SK-N-SH treated with all-trans-retinoic acid at 6 μM for 48 hours (cell line): Measurements from ENCODE around the gene GPR75.

Experiments
- ATAC-seq: fragments of 200-7000 bp; cut with Tn5 transposase; 3 replicates; pipeline ENCODE4 v1.9.1; 2020; ENCODE audit warnings: mild to moderate bottlenecking, moderate library complexity
- ARNTL ChIP-seq: fragments of 450-650 bp; formaldehyde crosslinking; IDR thresholded peaks from 2 replicates; pipeline ENCODE4 v1.5.0; 2020; ENCODE audit warnings: low read depth, mild to moderate bottlenecking, moderate library complexity, borderline replicate concordance
- BACH2 ChIP-seq: fragments of 250-450 bp; sonication (Bioruptor Pico); IDR thresholded peaks from 2 replicates; pipeline ENCODE4 v1.9.0; 2021; ENCODE audit warnings: mild to moderate bottlenecking, borderline replicate concordance
- CREB5 ChIP-seq: fragments of 250-450 bp; sonication (Bioruptor Pico); IDR thresholded peaks from 2 replicates; pipeline ENCODE4 v1.5.1; 2020; ENCODE audit warnings: low read depth, mild to moderate bottlenecking, moderate library complexity
- CSDC2 ChIP-seq: fragments of 250-450 bp; sonication (Bioruptor Pico); IDR thresholded peaks from 2 replicates; pipeline ENCODE4 v1.5.0; 2020; ENCODE audit warnings: mild to moderate bottlenecking, moderate library complexity
- CSRNP3 ChIP-seq: fragments of 250-450 bp; sonication (Bioruptor Pico); IDR thresholded peaks from 2 replicates; pipeline ENCODE4 v1.5.1; 2021; ENCODE audit warnings: mild to moderate bottlenecking, moderate library complexity
- ESRRG ChIP-seq: fragments of 250-450 bp; sonication (Bioruptor Pico); IDR thresholded peaks from 2 replicates; pipeline ENCODE4 v1.6.1; 2021; ENCODE audit warnings: mild to moderate bottlenecking
- GLIS3 ChIP-seq: fragments of 250-450 bp; sonication (Bioruptor Pico); IDR thresholded peaks from 2 replicates; pipeline ENCODE4 v1.5.0; 2020; ENCODE audit warnings: mild to moderate bottlenecking, moderate library complexity
- ISL1 ChIP-seq: fragments of 250-450 bp; sonication (Bioruptor Pico); IDR thresholded peaks from 2 replicates; pipeline ENCODE4 v2.1.2; 2022; ENCODE audit warnings: mild to moderate bottlenecking, moderate library complexity
- PATZ1 ChIP-seq: fragments of 250-450 bp; sonication (Bioruptor Pico); IDR thresholded peaks from 2 replicates; pipeline ENCODE4 v1.8.0; 2020; ENCODE audit warnings: mild to moderate bottlenecking, moderate library complexity, borderline replicate concordance
- POU6F1 ChIP-seq: fragments of 250-450 bp; sonication (Bioruptor Pico); IDR thresholded peaks from 2 replicates; pipeline ENCODE4 v1.8.0; 2021; ENCODE audit warnings: low read depth, mild to moderate bottlenecking, moderate library complexity, borderline replicate concordance
- PPARA ChIP-seq: fragments of 250-450 bp; sonication (Bioruptor Pico); IDR thresholded peaks from 2 replicates; pipeline ENCODE4 v1.5.0; 2020; ENCODE audit warnings: mild to moderate bottlenecking, borderline replicate concordance
- RARB ChIP-seq: fragments of 250-450 bp; sonication (Bioruptor Pico); IDR thresholded peaks from 2 replicates; pipeline ENCODE4 v1.8.0; 2021; ENCODE audit warnings: mild to moderate bottlenecking, moderate library complexity
- SNAI2 ChIP-seq: fragments of 250-450 bp; sonication (Bioruptor Pico); IDR thresholded peaks from 2 replicates; pipeline ENCODE4 v1.5.0; 2020; ENCODE audit warnings: mild to moderate bottlenecking, moderate library complexity
- TCF4 ChIP-seq: fragments of 250-450 bp; sonication (Bioruptor Pico); IDR thresholded peaks from 2 replicates; pipeline ENCODE4 v1.8.0; 2021; ENCODE audit warnings: mild to moderate bottlenecking, moderate library complexity, borderline replicate concordance
- ZC3H10 ChIP-seq: fragments of 250-450 bp; sonication (Bioruptor Pico); IDR thresholded peaks from 2 replicates; pipeline ENCODE4 v1.5.1; 2021; ENCODE audit warnings: mild to moderate bottlenecking, moderate library complexity
- ZFP3 ChIP-seq: fragments of 250-450 bp; sonication (Bioruptor Pico); IDR thresholded peaks from 2 replicates; pipeline ENCODE4 v1.5.0; 2020; ENCODE audit warnings: mild to moderate bottlenecking, moderate library complexity
- ZFP30 ChIP-seq: fragments of 450-650 bp; formaldehyde crosslinking; IDR thresholded peaks from 2 replicates; pipeline ENCODE4 v1.5.0; 2022; ENCODE audit warnings: mild to moderate bottlenecking, moderate library complexity
- ZNF565 ChIP-seq: fragments of 450-650 bp; formaldehyde crosslinking; conservative IDR thresholded peaks from 2 replicates; pipeline ENCODE4 v1.5.0; 2020; ENCODE audit warnings: low read depth, mild to moderate bottlenecking, moderate library complexity
- ZNF70 ChIP-seq: fragments of 450-650 bp; formaldehyde crosslinking; IDR thresholded peaks from 2 replicates; pipeline ENCODE4 v1.5.0; 2020; ENCODE audit warnings: mild to moderate bottlenecking, moderate library complexity
- ZNF8 ChIP-seq: fragments of 450-650 bp; formaldehyde crosslinking; IDR thresholded peaks from 2 replicates; pipeline ENCODE4 v1.5.0; 2020; ENCODE audit warnings: mild to moderate bottlenecking, moderate library complexity

Gene GPR75

GRCh38 chr2:53903011-53903410 is 43.2 kb upstream of the GPR75 start:
- no peak for TF ChIP-seq CREB5 (CRISPR knock-in tag)
- no peak for TF ChIP-seq ARNTL
- TF ChIP-seq ISL1 (CRISPR knock-in tag), result no peak
- no peak for TF ChIP-seq CSDC2 (CRISPR knock-in tag)
- no peak for TF ChIP-seq ESRRG
- TF ChIP-seq ZNF8 (CRISPR knock-in tag), result no peak
- TF ChIP-seq TCF4 (CRISPR knock-in tag), result no peak
- TF ChIP-seq POU6F1 (CRISPR knock-in tag), result no peak
- TF ChIP-seq ZFP30 (CRISPR knock-in tag), result no peak
- TF ChIP-seq SNAI2, result no peak
- TF ChIP-seq CSRNP3 (CRISPR knock-in tag), result no peak
- TF ChIP-seq BACH2, result no peak
- TF ChIP-seq GLIS3 (CRISPR knock-in tag), result no peak
- no peak for TF ChIP-seq PATZ1 (CRISPR knock-in tag)
- ATAC-seq, result no peak

- ATAC-seq, result no peak
- TF ChIP-seq PATZ1 (CRISPR knock-in tag) (no peak), SNAI2 (no peak), CSDC2 (CRISPR knock-in tag) (no peak), ISL1 (CRISPR knock-in tag) (no peak), BACH2 (no peak), ESRRG (no peak), PPARA (no peak), ZFP3 (CRISPR knock-in tag) (no peak), TCF4 (CRISPR knock-in tag) (no peak), ZNF8 (CRISPR knock-in tag) (no peak), ZNF70 (CRISPR knock-in tag) (no peak), ZNF565 (no peak), ZC3H10 (CRISPR knock-in tag) (no peak), POU6F1 (CRISPR knock-in tag) (no peak), GLIS3 (CRISPR knock-in tag) (no peak), CREB5 (CRISPR knock-in tag) (no peak), RARB (CRISPR knock-in tag) (no peak), ZFP30 (CRISPR knock-in tag) (no peak)
Measured at GRCh38 chr2:53901192-53901591, 41.4 kb upstream of the GPR75 start.
